HG03575 (cell line): ENCODE measurements around the gene SOX11.

ENCODE experiments used
- ATAC-seq: cut with Tn5 transposase; IDR thresholded peaks from one replicate; pipeline ENCODE4 v1.9.1; 2021; ENCODE audit not compliant: unreplicated experiment, insufficient number of reproducible peaks, low FRiP score; ENCODE audit errors: extremely low read depth

Gene SOX11

DNA sequence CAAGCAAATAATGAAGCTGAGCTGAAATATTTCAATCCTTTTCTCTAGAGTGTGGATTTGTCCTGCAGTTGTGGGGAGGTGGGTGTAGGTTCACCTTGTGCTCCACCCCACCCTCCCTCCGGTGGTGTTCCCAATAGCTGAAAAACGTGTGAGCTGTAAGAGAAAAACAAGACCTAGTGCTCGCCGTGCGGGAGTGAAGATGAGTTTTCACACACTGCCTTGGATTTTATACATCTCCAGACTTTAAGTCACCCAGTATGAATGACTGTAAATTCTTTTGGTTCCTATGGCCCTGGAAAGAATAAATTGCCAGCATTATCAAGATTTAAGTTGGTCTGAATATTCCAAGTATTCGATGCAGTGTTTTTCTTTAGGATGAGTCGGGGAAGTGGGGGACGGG, 1.9 kb upstream of the SOX11 start:
- ATAC-seq = no peak

- no peak for ATAC-seq
Observed at GRCh38 chr2:5690718-5691220, 1.4 kb upstream of the SOX11 start.

DNA sequence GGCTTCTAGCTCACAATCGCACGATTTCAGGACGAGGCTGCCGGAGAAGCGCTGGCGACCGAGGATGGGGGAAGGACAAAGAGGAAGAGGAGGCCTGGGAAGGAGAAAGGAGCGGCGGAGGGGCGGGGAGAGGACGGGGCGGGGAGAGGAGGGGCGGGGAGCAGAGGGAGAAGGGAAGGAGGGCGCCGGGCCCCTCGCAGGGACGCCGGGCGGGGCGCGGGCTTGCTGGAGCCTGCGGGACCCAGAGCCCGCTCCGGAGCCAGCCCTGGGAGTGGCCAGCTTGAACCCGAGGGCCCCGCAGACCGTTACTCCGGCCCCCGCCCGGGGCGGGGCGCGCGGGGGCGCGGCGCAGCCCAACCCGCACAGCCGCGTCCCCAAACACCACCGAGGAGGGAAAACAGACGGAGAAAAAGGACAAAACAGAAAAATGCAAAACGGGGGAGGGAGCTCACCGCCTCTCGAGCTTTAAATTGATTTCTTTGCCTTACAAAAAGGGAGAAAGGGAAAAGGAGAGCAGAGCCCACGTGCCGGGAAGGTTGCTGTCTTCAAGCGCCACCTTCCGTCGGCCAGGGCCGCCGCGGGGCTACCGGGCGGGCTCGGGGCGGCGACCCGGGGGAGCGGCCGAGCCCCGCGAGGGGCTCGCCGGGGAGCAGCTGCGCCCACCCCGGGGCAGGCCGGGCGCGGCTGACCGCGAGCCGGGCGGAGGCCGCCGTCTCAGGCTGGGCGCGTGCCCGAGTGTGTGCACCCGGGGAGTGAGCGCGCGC, 781 bp upstream of the SOX11 start:
- ATAC-seq = no peak

- ATAC-seq = no peak
Observed at GRCh38 chr2:5692561-5693286, 540 bp downstream of the SOX11 start.

- ATAC-seq = no peak
Observed at GRCh38 chr2:5693287-5694201, 1.4 kb downstream of the SOX11 start.

DNA sequence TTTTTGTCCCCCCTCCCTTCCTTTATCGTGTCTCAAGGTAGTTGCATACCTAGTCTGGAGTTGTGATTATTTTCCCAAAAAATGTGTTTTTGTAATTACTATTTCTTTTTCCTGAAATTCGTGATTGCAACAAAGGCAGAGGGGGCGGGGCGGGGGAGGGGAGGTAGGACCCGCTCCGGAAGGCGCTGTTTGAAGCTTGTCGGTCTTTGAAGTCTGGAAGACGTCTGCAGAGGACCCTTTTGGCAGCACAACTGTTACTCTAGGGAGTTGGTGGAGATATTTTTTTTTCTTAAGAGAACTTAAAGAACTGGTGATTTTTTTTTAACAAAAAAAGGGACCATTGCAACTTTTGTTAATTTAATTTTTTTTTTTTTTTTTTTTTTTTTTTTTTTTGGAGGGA, 2.1 kb downstream of the SOX11 start:
- no peak for ATAC-seq

DNA sequence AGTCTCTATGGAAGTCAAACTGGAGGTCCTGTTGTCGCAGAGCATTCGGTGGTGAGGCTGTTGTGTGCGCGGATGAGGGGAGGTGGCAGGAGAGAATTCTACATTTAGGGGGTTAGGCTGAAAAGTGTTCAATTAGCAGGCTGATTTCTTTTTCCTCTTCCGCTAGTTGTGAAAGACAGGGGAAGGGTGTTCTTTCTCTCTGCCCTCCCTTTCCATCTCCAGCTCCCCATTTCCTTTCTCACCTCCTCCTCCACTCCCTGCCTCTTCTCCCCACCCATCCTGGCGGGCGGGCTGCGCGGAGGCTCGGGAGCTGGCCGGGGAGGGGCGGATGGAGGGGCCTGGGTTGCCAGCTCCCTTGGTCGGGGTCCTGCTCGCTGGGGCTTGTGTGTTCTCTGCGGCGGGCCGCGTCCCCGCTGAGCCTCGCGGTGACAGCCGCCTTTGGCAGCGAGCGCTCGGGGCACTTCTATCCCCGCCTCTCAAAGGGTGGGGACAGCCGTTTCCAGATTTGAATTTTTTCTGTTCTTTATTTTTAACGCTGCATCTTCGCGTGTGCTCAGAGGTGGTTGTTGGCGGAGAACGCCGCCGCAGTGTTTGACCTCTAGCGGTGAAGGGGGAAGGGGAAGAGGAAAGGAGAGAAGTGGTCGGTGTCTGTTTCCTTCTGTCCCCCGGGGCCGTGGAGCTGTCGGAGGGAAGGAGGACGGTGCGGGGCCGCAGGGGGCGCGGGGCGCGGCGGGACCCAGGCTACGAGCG, 3.6 kb downstream of the SOX11 start:
- no peak for ATAC-seq

- ATAC-seq = no peak
Observed at GRCh38 chr2:5696404-5696944, 4.3 kb downstream of the SOX11 start.

DNA sequence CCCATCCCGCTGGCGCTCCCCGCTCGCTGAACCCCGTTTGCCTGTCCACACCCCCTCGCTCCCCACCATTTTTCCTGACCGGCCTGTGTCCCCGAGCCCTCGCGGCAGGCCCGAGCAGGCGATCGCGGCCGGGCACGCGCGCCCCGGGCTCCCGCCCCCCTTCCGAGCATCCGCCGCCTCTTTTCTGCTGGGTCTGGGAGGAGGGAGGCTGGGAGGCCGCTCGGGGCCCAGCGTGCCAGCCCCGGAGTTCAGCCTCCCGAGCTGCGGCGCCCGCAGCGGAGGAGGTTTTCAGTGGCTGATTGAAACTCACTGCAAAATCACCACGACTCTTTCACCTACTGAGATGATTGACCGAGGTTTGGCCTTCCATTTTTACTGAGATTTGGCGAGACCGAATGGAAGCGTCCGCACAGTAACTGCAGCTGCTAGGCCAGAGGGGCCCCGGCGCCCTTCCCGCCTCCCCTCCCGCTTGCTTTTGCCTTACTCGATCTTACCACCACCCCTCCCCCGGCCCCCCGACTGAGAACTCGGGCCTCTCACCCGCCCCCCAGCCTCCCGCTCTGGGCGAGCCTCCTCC, 4.8 kb downstream of the SOX11 start:
- no peak for ATAC-seq

GRCh38 chr2:5697562-5697961, 5.4 kb downstream of the SOX11 start:
- no peak for ATAC-seq

- ATAC-seq = no peak
Observed at GRCh38 chr2:5698134-5698533, 6.0 kb downstream of the SOX11 start.

- no peak for ATAC-seq
Observed at GRCh38 chr2:5699963-5700362, 7.8 kb downstream of the SOX11 start.

- no peak for ATAC-seq
Observed at GRCh38 chr2:5700551-5700950, 8.4 kb downstream of the SOX11 start.

DNA sequence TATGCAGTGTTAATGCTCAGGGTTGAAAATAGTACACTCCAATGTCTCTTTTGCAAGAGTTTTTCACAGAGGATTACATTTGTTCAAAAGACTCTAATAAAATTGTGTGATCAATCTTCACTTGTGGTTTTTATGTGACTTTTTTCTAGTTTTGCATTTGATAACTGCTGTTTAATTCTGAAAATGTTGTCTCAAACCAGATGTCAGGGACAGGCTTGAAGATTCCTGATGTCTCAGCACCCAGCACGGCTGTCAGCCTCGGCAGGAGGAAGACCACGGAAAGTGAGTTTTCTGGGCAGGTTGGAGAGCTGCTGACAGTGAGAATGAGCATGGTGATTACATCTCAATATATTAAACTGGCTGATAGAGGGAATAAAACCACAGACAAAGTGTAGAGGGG, 9.1 kb downstream of the SOX11 start:
- no peak for ATAC-seq

- no peak for ATAC-seq
Observed at GRCh38 chr2:5703166-5703565, 11.0 kb downstream of the SOX11 start.

- no peak for ATAC-seq
Observed at GRCh38 chr2:5705490-5705889, 13.3 kb downstream of the SOX11 start.

DNA sequence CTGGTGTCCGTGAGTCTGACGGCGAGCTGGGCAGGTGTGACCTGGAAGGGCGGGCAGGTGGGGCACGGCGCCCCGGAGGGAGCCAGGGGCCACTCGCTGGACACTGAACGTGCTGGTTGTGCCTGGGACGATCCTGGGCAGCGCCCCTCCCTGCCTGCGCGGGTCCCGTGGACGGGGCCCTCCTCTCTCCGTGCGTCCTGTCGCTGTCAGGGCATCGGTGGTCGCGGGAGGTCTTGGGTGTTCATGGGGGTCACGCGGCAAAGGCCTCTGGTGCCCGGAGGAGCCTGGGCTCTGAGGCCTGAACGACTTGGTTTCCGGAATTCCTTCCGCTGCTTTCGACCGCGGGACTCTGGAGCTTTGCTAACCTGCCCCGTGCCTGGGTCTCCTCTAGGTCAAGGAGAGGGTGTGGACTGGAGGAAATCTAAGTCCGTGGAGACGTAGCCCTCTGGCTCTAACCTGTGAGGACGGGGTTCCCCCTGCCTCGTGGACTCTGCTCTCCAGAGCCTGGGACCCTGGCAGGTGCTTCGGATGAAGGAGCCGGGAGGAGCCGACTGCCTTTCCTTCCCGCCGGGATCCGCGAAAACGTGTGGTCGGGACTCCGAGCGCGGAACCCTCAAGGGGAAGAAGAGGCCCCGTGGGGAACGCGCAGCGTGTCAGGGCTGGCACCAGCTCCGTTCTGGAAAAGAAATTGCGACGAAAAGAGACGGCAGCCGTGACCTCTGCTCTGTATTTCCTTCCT, 14.7 kb downstream of the SOX11 start:
- no peak for ATAC-seq

DNA sequence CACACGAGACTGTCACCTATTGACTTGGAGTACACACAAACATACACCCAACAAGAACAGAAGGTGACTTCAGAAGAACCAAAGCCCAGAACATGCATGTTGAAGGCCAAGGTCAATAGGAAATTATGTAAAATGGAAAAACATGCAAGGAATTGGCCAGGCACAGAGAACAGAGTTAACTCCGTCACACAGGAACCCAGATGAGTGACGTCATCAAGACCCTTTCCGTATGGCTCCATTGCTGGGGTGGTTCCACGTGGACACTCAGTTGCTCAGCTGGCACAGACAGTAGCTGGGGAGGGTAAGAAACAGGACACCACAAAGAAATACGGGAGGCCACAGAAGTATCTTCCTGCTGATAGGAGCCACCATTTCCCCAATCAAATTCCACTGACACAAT, 18.4 kb downstream of the SOX11 start:
- ATAC-seq = no peak
